Mesothelial cell of epicardium (in vitro differentiated cells): ENCODE data around the gene RRP1. TPM values are rescaled to one million over a fixed set of nuclear protein-coding genes. Genes with fewer than 3 reads are reported as not detected.

ENCODE experiments used
- DNase-seq, 2 experiments: peaks; one replicate each; pipeline ENCODE4 v3.0.0; 2021; ENCODE audit warnings: low spot score in 2 of 2; ENCODE audit not compliant: unreplicated experiment in 2 of 2
- H3K27ac Mint-ChIP-seq: 2 replicates; pipeline ENCODE4 v1.8.0; 2021; ENCODE audit warnings: mixed read lengths
- H3K27me3 Mint-ChIP-seq: 2 replicates; pipeline ENCODE4 v1.8.0; 2021; ENCODE audit warnings: low read depth, mixed read lengths
- H3K36me3 Mint-ChIP-seq: 2 replicates; pipeline ENCODE4 v1.8.0; 2021; ENCODE audit warnings: mixed read lengths
- H3K4me1 Mint-ChIP-seq: 2 replicates; pipeline ENCODE4 v1.8.0; 2021; ENCODE audit warnings: mixed read lengths
- H3K4me3 Mint-ChIP-seq: 2 replicates; pipeline ENCODE4 v1.8.0; 2021; ENCODE audit warnings: mild to moderate bottlenecking, moderate library complexity, mixed read lengths
- H3K9me3 Mint-ChIP-seq: 2 replicates; pipeline ENCODE4 v1.8.0; 2021; ENCODE audit warnings: mixed read lengths
- CTCF ChIP-seq: fragments of 200-600 bp; sonication (generic); IDR thresholded peaks from one replicate; pipeline ENCODE4 v1.5.0; 2021; ENCODE audit warnings: antibody characterized with exemption; ENCODE audit not compliant: unreplicated experiment
- total RNA-seq: library from RNA; stranded (reverse); gene quantifications from 3 replicates; pipeline ENCODE4 v1.2.1, GENCODE V29; 2021

Gene RRP1
- total RNA-seq, 1 donor from 2014 or later = 44.5 TPM

- no peak overlapping the region for H3K4me3 Mint-ChIP-seq
- H3K4me1 Mint-ChIP-seq = peaks cover 12% of the 10 kb centered on the region
- DNase-seq = no peak
- H3K36me3 Mint-ChIP-seq = peaks cover 9% of the 10 kb centered on the region
- TF ChIP-seq CTCF = no peak
- no peaks in the 10 kb centered on the region for H3K9me3 Mint-ChIP-seq
- H3K27ac Mint-ChIP-seq = no peak overlapping the region
- H3K27me3 Mint-ChIP-seq = no peaks in the 10 kb centered on the region
Observed at GRCh38 chr21:43770066-43770655, 19.2 kb upstream of the RRP1 start.

DNA sequence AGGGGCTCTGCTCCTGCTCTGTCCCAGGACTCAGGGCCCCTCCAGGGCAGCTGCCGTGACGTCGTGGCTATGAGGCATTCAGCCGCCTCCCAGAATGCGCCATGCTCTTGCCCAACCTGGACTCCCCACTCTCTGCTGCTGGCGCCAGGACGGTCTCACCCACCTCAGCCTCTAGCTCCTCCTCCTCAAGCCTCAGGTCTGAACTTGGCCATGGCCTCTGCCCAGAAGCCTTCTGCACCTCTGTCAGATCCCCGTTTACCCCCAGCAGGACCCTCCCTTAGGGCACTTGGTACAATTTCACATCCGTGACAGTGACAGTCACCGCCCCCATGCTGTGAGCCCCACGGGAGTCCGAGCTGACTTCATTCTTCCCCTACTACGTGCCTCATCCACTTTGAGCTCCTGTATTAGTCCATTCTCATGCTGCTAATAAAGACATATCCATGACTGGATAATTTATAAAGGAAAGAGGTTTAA, 18.1 kb upstream of the RRP1 start:
- TF ChIP-seq CTCF = no peak
- H3K27me3 Mint-ChIP-seq = no peaks in the 10 kb centered on the region
- peaks cover 9% of the 10 kb centered on the region for H3K36me3 Mint-ChIP-seq
- H3K4me1 Mint-ChIP-seq = peaks cover 18% of the 10 kb centered on the region
- no peaks in the 10 kb centered on the region for H3K9me3 Mint-ChIP-seq
- DNase-seq = no peak
- H3K27ac Mint-ChIP-seq = no peak overlapping the region
- H3K4me3 Mint-ChIP-seq = no peak overlapping the region

GRCh38 chr21:43771698-43772424, 17.5 kb upstream of the RRP1 start:
- H3K27ac Mint-ChIP-seq = no peak overlapping the region
- no peak for DNase-seq
- H3K9me3 Mint-ChIP-seq = no peaks in the 10 kb centered on the region
- no peak for TF ChIP-seq CTCF
- H3K4me3 Mint-ChIP-seq = no peak overlapping the region
- peaks cover 9% of the 10 kb centered on the region for H3K36me3 Mint-ChIP-seq
- no peaks in the 10 kb centered on the region for H3K27me3 Mint-ChIP-seq
- H3K4me1 Mint-ChIP-seq = peaks cover 18% of the 10 kb centered on the region

GRCh38 chr21:43772425-43772821, 17.0 kb upstream of the RRP1 start:
- no peak for TF ChIP-seq CTCF
- Mint-ChIP-seq H3K27ac (no peak overlapping the region), H3K36me3 (peaks cover 9% of the 10 kb centered on the region), H3K27me3 (no peaks in the 10 kb centered on the region), H3K4me1 (peaks cover 18% of the 10 kb centered on the region), H3K9me3 (no peaks in the 10 kb centered on the region), H3K4me3 (no peak overlapping the region)
- no peak for DNase-seq

GRCh38 chr21:43774163-43774562, 15.2 kb upstream of the RRP1 start:
- no peak for DNase-seq
- TF ChIP-seq CTCF = no peak
- H3K27ac Mint-ChIP-seq = no peak overlapping the region
- peak overlapping the region; percentile 23 for H3K4me3 Mint-ChIP-seq
- peaks cover 9% of the 10 kb centered on the region for H3K36me3 Mint-ChIP-seq
- no peaks in the 10 kb centered on the region for H3K9me3 Mint-ChIP-seq
- H3K27me3 Mint-ChIP-seq = no peaks in the 10 kb centered on the region
- H3K4me1 Mint-ChIP-seq = peaks cover 10% of the 10 kb centered on the region
